HG02840 (cell line): ENCODE data around the gene PSAPL1.

Source experiments
- ATAC-seq: cut with Tn5 transposase; IDR thresholded peaks from one replicate; pipeline ENCODE4 v1.9.1; 2021; ENCODE audit warnings: mild to moderate bottlenecking, moderate library complexity, moderate number of reproducible peaks; ENCODE audit not compliant: unreplicated experiment, low FRiP score

The PSAPL1 gene

DNA sequence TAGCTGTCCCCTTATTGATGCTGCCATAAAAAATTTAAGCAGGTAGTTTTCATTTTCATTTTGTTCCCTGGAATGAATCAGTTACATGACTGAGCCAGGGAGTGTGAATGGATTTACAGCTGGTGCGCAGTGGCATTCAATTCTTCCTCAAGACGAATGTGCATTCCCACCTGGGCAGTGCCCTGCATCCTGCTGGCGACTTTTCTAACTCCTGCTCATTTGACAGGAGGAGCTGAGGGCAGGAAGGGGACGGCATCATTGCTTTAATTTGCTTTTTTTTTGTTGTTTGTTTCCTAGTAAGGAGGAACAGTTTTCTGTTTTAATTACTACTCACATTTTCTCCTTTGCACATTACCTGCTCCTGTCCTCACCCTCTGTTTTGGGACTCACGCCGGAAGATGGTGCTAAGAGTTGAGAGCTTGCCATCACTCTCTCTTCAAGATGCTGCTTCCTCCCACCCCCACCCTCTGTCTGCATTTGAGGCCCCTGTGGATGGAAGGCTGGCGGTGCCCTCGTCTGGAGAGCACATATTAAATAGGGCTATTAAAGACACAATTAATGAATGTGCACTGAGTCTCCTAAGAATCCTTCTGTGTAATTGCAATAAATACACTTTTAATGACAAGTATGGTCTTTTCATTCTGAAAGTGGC, 35.8 kb downstream of the PSAPL1 start:
- ATAC-seq, result no peak

DNA sequence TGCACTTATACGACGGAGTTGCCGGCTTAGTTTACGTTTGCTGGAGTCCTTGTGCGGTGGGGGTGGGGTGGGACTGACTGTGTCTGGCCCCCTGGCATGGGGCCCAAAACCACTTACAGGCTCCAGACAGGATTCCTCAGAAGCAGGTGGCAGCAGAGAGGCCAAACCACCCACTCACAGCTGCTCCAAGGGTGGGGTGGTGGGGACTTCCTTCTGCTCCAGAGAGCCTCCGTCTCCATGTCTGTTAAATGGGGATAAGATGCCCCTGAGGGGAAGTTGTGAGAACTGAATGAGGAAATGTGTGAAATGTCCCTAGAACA, 36.7 kb downstream of the PSAPL1 start:
- no peak for ATAC-seq

DNA sequence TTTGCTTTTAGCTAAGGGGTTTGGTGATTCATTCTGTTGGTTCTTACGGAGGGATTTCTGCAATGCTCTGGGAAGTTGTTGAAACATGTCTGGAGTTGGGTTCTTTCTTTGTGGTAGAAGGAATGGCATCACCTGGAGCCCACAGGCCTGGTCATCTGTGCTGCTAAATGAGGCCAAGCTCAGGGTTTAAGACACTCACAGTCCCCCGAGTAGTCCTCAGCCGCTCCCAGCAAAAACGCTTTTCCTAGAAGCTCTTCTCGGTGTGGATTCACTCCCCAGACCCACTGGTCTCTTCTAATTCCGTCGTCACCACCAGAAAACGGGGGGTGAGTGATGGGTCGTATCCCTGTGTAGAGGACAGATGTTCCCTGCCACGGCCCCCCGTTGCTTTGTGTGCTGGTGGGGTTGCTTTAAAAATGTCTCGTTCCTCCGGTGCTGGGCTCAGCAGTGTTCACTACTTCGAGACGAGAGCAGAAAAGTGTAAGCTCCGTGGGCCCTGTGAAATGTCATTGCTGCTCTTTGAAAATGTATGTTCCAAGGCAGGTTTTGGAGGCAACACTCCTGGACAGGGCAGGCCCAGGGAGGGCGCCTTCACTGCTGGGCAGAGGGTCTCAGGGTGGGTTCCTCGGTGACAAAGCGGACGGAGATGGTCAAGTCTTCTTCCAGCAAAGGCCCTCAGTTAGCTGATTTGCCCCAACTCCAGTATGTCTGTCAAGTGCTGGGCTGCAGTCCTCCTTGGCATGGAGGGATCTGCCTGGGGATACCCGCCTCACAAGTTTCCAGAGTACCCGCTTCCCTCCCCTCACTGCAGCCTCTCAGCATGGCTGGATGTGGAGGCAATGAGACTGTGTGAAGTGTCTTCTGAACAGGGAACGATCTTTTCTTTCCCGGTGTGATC, 37.3 kb downstream of the PSAPL1 start:
- ATAC-seq, result no peak

DNA sequence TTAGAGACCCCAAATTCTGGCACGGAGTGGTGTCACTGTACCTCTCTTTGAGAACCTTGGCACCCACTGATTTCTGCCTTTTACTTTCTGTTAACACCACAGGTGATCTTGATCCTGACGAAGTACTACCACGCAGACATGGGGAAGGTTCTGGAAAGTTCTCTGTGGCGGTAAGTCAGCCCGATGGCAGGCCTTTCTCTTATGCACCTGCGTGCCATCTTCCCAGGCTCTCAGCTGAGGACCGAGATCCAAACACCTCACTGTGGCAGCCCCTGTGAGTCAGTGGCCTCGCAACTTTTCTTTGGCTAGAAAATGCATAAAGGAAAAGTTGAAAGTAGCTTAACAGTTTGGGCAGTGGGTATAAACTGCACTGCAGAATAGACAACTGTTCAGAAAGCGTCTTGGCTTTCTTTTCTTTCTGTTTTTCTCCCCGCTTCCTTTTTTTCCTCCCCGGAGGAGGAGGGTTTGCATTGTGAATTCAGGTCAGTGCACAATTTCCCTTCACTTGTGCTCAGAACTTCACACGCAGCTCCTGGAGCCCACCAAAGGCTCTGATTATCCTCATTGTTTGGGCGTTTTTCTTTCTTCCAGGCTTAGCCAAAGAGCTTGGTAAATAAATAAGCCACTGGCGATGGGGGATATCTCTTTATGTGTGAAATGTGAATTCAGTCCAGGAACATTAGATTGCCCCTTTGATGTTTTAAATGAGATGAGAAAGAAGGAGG, 38.4 kb downstream of the PSAPL1 start:
- ATAC-seq, result no peak

DNA sequence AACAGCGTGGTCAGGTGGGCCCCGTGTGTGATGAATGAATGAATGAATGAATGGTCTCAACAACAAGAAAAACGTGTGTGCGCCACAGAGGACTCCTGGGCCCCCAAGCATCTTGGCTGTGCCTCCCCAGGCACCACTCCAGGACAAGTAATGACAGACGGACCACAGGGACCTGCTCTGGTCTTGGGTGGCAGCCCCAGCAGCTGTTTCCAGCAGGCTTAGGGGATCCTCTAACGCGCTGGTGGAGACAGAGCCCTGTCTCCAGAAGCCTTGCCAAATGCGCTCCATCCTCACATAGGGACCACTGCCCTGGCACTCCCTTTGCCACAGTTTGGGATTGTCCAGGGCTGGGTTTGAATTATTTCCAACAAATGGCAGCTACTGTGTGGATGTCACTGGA, 39.1 kb downstream of the PSAPL1 start:
- no peak for ATAC-seq

DNA sequence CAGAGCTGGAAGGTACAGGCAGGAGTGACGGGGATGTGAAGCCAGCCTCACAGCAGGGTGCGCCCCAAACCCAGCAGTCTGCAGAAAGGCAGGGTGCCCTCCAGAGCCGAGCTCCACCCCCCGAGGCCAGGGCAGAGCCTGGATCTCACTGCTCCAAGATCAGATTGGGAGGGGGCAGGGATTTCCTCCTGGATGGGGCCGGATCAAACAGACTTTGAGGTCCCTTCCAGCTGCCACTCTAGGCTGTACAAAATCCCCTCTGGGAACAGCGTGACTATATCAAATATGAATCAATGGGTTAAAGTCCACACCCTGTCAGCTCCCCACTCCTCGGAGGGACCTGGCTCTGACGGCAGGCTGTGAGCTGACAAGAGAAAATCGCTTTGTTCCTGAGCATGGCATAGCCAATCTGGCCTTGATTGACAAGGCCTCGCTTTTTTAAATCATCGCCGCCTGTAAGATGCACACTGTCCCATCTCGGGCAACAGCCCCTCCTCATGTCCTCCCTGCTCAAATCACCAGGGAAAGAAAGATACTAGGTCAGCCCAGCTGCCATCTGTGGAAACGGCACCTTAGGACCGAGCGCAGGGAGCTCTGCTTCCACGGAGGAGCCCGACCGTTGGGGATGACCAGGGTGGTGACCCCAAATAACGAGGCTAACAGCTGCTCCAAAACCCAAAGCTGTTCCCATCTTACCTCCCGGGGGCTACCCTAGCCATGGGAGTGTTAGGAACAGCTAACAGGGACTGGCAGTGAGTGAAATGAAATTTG, 39.9 kb downstream of the PSAPL1 start:
- no peak for ATAC-seq

DNA sequence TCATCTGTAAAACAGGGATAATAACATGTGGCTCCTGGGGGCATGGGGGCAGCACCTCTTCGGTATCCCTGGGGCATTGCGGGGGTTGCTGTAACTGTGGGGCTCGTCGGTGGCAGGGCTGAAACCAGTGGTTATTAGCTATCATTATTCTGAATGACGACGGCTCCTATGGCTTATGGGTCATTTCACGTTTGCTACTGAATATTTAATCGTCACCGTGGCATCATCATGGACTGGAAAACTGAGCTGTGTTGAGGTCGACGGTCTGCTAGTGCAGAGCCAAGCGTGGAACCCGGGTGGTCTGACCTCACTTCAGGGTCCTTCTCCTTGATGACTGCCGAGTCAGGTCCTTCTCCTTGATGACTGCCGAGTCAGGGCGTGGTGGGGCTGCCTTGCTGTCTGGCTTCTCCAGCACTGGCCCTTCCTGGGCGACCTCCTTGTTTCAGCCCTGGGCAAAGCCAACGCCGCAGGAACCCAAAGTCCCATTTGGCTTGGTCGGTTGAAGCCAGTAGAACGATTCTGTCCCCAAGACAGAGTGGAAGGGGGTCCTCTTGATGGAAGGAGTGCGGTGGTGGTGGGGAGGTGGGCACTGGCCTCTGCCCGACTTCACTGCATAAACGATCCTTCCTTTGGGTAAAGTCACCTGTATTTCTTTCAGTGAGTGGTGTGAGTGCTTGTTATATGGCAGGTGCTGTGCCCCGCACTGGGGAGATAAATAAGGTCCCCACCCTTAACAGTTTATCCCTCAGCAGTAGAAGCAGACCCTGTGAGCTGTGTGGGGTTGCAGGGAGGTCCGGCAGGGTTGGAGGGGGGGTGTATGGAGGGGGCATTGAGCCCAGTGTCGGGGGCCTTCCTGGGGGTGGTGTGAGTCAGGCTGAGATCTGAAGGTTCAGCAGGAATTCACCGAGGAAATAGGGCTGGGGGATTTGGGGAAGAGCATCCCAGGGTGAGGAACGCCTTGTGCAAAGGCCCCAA, 40.8 kb downstream of the PSAPL1 start:
- ATAC-seq, result no peak

DNA sequence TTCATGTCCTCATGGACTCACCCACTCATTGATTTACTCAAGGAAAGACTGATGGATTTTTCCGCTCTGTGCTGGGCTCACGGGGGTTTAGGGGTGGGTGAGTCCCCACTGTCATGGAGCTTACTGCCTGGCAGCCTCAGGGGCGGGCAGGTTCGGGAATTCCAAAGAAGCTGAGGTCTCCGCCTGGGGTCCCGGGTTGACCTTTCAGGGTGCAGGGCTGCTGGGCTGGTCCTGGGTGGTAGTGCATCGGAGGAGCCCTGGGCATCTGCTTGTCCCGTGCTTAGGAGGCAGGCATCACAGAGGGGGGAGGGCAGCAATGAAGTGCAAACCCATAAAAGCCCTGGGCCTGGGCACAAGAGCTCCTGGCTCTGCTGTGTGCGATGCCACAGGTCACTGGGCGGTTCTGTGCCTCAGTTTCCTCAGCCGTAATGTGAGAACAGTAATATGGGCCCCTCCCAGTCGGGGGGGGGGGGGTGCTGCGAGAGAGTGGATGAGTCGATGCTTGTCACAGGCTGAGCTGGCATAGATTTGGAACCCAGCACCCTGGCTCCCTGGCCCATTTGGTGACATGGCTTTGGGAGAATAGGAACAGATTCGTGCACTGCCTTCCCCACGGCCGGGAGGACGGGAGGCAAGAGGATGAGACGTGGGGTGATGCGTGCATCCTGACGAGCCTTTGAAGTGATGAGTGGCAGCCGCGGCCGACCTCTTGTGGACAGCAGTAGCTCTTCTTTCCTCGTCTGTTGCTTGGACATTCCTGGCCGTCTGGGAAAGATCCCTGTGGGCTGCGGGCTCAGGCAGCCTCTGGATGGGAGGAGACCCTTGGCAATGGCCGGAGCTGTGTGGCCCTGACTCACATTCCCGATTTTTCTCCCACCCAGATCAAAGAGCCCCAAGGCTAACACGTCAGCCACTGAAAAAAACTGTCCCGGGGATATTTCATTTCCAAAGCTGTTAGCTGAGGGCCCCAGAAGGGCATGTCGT, 42.0 kb downstream of the PSAPL1 start:
- no peak for ATAC-seq

DNA sequence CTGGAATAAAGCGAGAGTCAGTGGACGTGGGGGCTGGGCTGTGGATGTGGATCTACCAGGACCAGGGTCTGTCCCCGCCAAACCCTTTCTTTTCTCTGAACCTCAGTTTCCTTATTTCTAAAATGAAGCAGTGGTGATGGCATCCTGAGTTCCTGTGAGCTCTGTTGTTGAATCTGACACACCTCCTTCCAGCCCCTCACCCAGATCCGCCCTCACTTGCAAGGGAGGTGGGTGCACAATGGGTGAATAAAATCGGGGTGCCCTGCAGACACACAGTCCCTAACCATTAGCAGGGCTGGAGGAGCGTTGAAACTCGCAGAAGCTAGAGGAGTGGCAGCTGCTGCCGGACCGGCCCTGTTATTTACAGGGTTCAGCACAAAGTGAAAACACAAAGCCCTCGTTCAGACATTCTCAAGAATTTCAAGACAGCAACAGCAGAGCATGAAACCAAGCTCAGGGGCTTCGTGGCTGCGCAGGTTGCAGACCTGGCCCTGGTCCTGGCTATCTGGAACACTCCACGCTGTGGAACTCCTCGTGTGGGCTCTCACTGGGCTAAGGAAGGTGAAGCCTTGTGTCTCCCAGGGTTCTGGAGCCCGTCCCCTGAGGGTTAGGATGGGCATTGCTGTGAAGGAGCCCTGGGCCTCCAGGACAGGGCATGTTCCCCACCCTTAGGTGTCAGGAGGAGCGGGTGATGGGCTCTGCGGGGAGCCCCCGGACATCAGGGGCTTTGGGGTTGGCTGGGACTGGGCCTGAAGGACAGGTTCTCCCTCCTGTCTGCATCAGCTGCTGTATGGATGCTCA, 42.9 kb downstream of the PSAPL1 start:
- no peak for ATAC-seq

DNA sequence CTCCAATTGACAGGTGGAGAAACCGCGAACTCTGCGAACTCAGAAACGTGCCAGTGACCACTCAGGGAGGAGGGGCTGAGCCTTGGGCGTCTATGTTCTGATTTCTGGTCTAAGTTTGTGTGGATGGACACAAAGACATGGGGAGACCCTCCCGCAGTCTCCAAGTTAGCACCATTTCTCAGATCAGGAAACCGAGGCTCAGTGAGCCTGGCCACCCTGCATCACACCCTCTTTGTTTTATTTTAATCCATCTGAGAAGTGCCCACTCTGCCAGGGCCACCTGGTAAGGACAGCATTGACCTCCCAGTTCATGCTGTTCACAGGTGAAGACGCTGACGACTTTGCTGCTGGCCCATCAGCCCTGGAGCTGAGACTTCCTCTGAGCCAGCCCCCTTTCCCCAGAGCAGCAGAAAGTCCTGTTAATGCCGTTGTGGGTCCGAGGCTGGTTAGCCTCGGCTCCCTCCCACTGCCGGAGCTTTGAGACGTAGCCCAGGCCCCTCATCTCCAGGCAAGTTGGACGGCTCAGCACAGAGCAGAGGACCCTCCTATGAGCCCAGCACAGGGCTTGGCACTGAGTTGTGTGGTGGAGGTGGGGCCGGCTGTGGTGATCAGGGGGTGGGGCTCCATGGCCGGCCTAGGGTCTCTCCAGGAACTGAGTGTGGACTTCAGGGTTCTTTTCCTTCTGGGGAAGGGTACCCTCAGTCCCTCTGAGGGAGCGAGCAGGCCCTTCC, 43.7 kb downstream of the PSAPL1 start:
- no peak for ATAC-seq

DNA sequence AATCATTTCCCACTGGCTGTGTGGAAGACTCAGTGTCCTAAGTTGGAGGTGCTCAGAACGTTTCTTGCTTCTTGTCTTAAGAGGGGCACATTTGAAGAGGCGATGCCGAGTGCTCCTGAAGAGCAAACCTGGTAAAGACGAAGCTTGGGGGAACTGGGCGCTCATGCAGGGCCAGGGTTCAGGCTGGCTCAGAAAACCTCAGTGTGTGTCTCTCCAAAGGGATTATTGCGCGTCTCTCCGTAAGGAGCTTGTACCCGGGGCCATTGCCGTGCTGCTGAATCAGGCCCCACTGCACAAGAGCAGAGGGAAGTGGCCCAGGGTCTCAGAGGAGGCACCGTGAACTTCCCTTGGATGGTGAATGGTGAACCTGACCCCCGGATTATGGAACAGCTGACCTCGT, 44.4 kb downstream of the PSAPL1 start:
- ATAC-seq, result no peak

DNA sequence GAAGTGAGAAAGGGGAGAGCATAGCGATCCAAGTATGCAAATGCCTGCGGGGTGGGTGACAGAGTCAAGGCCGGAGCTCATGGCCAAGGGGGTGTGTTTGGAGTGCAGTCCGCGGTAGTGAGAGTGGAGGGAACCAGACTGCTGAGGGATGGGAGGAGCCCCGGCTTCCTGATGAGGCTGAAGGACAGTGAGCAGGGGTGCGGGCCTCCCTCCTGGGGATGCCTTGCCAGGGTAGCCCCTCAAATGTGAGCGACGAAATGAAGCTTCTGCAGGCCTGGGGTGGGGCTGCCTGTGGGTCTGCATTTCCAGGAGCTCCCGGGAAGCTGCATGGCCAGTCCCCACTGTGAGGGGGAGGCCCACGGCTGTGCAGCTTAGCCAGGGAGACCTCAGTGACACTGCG, 45.0 kb downstream of the PSAPL1 start:
- ATAC-seq, result no peak

DNA sequence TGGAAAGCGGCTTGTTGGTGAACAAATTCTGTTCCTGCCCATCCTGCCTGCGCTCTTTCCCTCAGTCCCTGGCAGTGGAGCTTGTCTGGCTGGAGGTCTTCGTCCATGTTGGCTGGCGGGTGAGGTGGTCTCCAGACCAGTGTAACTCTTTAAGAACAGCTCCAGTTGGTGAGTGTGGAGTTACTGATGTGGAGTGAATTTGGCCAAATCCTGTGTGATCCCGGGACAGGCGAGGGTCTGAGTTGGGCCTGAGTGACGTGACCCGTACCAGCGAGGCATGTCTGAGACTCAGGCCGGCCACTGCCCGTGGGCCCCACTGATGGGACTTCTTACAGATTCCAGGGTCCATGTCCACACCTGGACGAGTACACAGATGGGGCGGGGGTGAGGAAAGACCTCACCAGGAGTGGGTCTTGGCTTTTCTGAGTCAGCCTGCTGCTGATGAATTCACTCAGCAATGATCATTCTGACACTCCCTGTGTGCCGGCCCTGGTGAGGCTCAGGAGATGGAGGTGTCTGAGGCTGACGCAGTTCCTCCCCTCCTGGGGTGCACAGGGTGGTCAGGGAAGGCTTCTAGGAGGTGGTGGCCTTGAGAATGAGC, 45.5 kb downstream of the PSAPL1 start:
- ATAC-seq, result no peak

DNA sequence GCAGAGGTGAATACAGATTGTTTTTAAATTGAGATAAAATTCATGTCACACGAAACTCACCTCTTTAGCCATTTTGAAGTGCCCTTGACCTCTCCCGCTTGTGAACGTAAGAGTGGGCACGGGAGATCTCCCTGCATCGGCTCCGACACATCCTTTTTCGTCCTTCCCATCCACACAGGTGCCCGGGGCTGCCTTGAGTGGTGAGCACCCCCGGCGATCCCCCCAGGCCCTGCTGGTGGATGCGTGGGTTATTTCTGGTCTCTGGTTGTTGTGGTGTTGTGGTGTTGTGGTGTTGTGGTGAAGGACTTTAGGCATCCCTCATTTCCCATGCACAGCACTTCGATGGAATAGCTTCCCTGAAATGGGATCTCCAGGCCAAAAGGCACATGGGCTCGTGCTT, 46.1 kb downstream of the PSAPL1 start:
- no peak for ATAC-seq

DNA sequence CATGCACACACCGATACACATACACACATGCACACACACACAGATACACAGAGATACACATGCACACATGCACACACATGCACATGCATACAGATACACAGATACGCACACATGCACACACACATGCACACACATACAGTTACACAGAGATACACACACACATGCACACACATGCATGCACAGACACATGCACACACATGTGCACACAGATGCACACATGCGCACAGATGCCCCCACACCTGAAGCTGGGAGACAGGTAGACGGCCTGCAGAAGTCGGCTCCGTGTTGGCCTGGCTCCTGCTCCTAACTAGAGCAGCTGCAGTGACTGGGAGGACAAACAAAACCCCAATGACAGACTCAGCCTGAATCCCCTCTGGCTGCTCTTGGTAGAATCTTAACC, 46.8 kb downstream of the PSAPL1 start:
- no peak for ATAC-seq
